NT2/D1 (cell line): ENCODE measurements around the gene COL10A1.

ENCODE experiments used
- DNase-seq: peaks from one replicate; pipeline ENCODE4 v3.0.0-alpha.2; 2011; ENCODE audit warnings: low read depth, low spot score
- H3K27me3 ChIP-seq: 2 replicates; pipeline ENCODE4 v1.6.0; 2011; ENCODE audit warnings: mild to moderate bottlenecking; ENCODE audit not compliant: insufficient read length, insufficient read depth
- H3K36me3 ChIP-seq: 2 replicates; pipeline ENCODE4 v1.6.1; 2011; ENCODE audit warnings: mild to moderate bottlenecking, low read length, mixed read lengths; ENCODE audit not compliant: insufficient read depth, insufficient read length
- H3K4me1 ChIP-seq: 2 replicates; pipeline ENCODE4 v1.5.1; 2011; ENCODE audit not compliant: insufficient read depth, insufficient read length
- H3K4me3 ChIP-seq: 2 replicates; pipeline ENCODE4 v1.5.1; 2011; ENCODE audit warnings: low read depth; ENCODE audit not compliant: insufficient read length
- H3K9ac ChIP-seq: 2 replicates; pipeline ENCODE4 v1.6.0; 2011; ENCODE audit warnings: low read depth; ENCODE audit not compliant: insufficient read length
- H3K9me3 ChIP-seq: 2 replicates; pipeline ENCODE4 v1.5.1; 2011; ENCODE audit warnings: mild to moderate bottlenecking, low read length; ENCODE audit not compliant: insufficient read depth
- SUZ12 ChIP-seq: IDR thresholded peaks from 2 replicates; pipeline ENCODE4 v1.6.1; 2011; ENCODE audit not compliant: insufficient read length, insufficient read depth; ENCODE audit errors: extremely low read depth
- YY1 ChIP-seq: IDR thresholded peaks from 2 replicates; pipeline ENCODE4 v1.6.1; 2011; ENCODE audit not compliant: insufficient read length, insufficient read depth
- ZNF274 ChIP-seq: IDR thresholded peaks from 2 replicates; pipeline ENCODE4 v1.6.1; 2011; ENCODE audit warnings: mild to moderate bottlenecking, low read depth, low read length

COL10A1 gene

DNA sequence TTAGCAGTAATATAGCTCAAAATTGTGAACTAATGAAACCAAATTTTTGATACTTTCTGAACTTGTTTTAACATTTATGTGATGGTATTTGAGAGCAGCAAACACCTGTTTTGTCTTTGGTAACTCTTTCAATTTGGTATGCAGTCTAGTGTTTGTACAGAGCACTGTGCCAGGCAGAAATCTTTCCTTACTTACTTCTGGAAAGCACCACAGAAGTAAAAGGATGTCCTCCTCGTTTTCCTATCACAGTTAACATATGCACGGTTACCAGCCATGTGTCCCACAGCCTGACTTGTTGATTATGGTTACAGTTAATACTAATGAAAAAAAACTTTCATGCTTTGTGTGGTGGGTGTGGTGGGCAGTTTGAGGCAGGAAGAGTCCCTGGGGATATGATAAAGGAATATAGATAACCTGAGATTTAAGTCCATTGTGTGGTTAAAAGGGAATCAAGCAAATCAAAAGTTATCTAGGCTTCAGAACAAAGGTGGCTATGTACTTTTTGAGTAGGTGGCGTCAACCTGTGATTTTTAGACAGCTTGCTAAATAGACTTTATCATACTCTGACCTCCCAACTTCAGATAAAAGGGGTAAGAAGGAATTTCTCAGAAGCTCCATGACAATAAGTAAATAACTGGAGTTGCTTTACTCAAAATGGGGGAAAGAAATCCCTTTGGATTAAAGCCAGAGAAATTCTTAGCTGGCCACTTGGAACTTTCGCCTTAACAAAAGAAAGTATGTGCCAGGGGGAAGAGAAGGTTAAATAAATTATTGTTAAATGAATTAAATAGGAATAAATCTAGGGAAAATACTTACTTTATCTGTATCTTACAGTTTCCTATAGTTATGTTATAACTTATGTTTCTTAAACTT lies 20.1 kb upstream of the COL10A1 start:
- TF ChIP-seq ZNF274: no peak
- TF ChIP-seq YY1: no peak
- no peak for TF ChIP-seq SUZ12
- Histone ChIP-seq H3K36me3 (no peaks in the 10 kb centered on the region), H3K9ac (no peak overlapping the region), H3K4me1 (no peaks in the 10 kb centered on the region), H3K9me3 (no peaks in the 10 kb centered on the region), H3K4me3 (no peak overlapping the region), H3K27me3 (no peaks in the 10 kb centered on the region)
- DNase-seq: no peak

DNA sequence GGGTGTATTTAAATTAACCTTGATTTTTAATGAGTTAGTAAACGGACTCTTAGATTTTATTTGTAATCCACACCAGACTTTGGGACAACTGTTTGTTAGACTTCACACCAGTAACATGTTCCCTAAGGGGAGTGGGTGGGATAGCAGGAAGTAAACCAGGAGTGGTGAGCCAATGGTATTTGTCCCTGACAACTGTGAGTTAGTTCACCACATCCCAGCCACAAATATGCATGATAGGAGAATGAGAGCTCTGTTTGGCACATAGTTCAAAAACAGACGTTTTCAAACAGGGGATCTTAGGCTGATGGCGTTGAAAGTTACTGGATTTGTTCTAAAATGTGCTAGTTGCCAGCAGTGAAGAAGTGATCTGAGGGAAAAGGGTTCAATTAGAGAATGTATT lies 18.7 kb upstream of the COL10A1 start:
- TF ChIP-seq ZNF274 (no peak), YY1 (no peak), SUZ12 (no peak)

DNA sequence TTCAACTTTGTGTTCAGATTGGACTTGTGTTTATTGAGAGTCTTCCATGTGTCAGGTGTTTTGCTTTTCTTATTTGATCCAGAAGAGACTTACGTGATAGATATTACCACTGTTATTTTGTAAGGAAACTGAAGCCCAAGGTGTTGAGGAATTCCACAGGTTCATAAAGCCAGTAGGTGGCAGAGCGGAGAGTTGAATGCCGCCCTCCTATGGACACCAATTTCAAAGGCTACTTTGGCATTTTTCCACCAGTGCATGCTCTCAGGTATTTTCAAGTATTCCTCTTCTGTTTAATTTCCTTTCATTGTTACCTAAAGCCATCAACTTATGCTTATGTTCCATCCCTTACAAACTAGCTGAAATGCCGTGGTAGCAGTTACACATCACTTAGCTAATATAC lies 14.0 kb upstream of the COL10A1 start:
- H3K36me3 ChIP-seq: no peaks in the 10 kb centered on the region
- no peaks in the 10 kb centered on the region for H3K4me1 ChIP-seq
- no peak overlapping the region for H3K4me3 ChIP-seq
- TF ChIP-seq SUZ12: no peak
- no peak for TF ChIP-seq YY1
- TF ChIP-seq ZNF274: no peak
- no peak overlapping the region for H3K9ac ChIP-seq
- no peak for DNase-seq
- no peaks in the 10 kb centered on the region for H3K9me3 ChIP-seq
- no peaks in the 10 kb centered on the region for H3K27me3 ChIP-seq

More for the DNA sequence above, 18.7 kb upstream of the COL10A1 start:
- Histone ChIP-seq H3K9ac (no peak overlapping the region), H3K4me3 (no peak overlapping the region), H3K27me3 (no peaks in the 10 kb centered on the region), H3K9me3 (no peaks in the 10 kb centered on the region), H3K4me1 (no peaks in the 10 kb centered on the region), H3K36me3 (no peaks in the 10 kb centered on the region)
- DNase-seq: no peak

DNA sequence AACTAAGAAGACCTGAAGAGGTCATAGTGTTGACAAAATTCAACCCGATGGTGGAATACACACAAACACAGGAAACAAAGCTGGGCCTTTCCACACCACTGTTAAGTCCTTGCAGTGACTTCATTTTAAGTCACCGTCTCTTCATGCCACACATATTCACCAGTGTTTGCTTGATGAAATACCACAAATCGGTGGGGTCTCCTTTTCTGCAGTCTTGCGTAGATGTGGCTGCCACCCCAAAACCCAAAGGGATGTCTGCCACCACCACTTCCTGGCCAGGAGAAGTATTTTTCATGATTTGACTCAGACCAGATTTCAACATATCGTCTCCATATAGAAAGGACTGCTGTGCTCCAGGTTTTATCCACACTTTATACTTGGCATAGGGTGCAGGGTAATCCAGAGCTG lies 11.0 kb upstream of the COL10A1 start:
- no peaks in the 10 kb centered on the region for H3K27me3 ChIP-seq
- H3K9ac ChIP-seq: no peak overlapping the region
- no peaks in the 10 kb centered on the region for H3K4me1 ChIP-seq
- no peaks in the 10 kb centered on the region for H3K9me3 ChIP-seq
- no peak overlapping the region for H3K4me3 ChIP-seq
- TF ChIP-seq YY1 (no peak), ZNF274 (no peak), SUZ12 (no peak)
- H3K36me3 ChIP-seq: no peaks in the 10 kb centered on the region
- DNase-seq: no peak

DNA sequence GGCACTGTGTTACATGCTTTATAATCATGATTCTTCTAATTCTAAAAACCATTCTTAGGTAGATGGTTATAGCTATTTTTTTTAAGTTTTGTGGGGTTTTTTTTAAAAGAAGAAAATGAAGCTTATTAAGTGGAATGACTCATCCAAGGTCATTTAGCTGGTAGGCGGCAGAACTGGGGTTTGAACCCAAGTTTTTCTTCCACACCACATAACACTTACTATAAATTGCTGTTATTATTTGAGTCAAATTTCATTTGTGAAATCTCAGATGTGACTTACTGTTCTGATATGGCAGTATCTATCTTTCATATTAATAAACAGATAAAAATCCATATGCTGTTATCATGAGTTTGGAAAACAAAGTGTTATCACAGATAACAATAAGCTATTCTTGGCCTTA lies 10.4 kb upstream of the COL10A1 start:
- TF ChIP-seq SUZ12 (no peak), YY1 (no peak), ZNF274 (no peak)
- H3K27me3 ChIP-seq: no peaks in the 10 kb centered on the region
- no peak for DNase-seq
- H3K9ac ChIP-seq: no peak overlapping the region
- no peak overlapping the region for H3K4me3 ChIP-seq
- H3K36me3 ChIP-seq: no peaks in the 10 kb centered on the region
- H3K4me1 ChIP-seq: no peaks in the 10 kb centered on the region
- H3K9me3 ChIP-seq: no peaks in the 10 kb centered on the region

DNA sequence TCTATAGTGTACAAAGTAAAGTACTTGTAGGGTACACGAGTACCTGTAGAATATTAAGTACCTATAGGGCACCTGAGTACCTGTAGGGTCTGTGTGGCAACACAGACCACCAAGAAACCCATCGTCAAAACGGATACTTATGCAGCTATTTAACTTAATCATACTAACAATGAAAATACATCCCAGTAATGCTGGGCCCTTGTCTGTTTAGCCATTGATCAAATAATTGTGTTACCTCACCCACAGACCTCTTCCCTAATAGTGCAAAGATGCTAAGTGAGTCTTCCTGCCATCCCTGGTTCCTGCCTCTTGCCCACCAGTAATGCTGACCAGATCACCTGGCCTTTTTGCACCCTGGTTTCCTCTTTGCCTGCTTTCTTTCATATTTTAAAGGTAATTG lies 7.5 kb upstream of the COL10A1 start:
- TF ChIP-seq YY1 (no peak), ZNF274 (no peak), SUZ12 (no peak)
- H3K27me3 ChIP-seq: no peaks in the 10 kb centered on the region

DNA sequence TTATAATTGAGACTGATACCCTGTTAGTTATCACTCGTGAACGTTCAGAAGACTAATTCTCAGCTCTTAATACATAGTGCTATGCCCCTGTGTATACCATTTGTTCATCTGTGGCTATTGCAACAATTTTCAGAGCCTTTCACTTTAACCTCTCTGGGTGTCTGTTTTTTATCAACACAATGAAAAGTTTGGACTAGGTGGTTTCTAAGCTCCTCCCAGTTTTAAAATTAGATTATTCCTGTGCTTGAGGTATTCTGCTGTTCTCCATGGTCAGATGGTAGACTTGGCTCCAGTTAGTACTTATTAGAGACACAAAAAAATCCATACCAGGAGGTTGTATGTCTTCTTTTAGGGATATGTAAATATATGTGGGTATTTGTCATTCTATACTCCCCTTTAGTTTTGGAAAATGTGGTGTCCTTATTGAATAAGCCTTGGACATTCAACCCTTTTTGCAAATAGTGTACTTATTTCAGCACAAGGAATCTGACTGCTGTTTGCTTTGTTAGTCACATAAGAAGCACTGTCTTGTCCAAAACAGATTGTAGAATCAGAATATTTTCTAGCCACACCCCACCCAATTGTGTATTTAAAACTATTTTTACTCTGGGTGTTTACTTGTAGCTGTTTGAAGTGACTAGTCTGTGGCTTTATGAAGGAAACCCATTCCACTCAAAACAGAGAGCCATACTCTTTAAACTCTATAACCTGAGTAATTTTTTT lies 2.0 kb upstream of the COL10A1 start:
- no peak for TF ChIP-seq YY1
- TF ChIP-seq ZNF274: no peak
- no peak for TF ChIP-seq SUZ12
- no peaks in the 10 kb centered on the region for H3K36me3 ChIP-seq

More for the DNA sequence above, 7.5 kb upstream of the COL10A1 start:
- Histone ChIP-seq H3K9ac (no peak overlapping the region), H3K9me3 (no peaks in the 10 kb centered on the region), H3K36me3 (no peaks in the 10 kb centered on the region), H3K4me3 (no peak overlapping the region), H3K4me1 (no peaks in the 10 kb centered on the region)
- no peak for DNase-seq

More for the DNA sequence above, 2.0 kb upstream of the COL10A1 start:
- Histone ChIP-seq H3K9me3 (no peaks in the 10 kb centered on the region), H3K27me3 (no peaks in the 10 kb centered on the region), H3K4me1 (no peaks in the 10 kb centered on the region), H3K4me3 (no peak overlapping the region), H3K9ac (no peak overlapping the region)
- no peak for DNase-seq
